ENCODE results near the gene AMPD1.

Gene AMPD1

DNA sequence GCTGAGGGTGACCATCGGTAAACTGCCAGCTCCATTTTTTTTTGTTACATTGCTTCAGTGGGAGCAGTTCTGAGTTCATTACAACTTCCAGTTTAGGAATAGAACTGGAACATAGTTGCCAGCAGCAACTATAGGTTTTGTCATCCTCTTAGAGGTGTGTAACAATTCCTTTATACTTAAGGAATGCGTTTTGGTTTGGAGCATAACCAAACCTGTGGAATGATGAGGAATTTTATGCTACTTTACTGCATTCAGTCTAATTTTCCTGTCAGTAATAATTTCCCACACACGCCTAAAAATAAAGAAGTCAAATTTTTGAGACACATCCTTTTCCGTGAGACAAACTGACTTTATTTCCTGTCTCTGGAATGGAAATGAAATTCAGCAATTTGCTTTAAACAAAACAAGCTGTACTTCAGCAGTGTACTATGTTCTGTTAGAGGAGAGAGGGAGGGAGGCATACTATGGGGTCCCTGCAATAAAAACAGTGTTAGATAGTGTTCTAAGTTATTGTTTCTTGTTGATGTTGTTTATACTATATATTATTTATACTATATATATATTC lies 4.8 kb upstream of the AMPD1 start:
- DNase-seq (ENCODE audit: low read depth), result no peak

DNA sequence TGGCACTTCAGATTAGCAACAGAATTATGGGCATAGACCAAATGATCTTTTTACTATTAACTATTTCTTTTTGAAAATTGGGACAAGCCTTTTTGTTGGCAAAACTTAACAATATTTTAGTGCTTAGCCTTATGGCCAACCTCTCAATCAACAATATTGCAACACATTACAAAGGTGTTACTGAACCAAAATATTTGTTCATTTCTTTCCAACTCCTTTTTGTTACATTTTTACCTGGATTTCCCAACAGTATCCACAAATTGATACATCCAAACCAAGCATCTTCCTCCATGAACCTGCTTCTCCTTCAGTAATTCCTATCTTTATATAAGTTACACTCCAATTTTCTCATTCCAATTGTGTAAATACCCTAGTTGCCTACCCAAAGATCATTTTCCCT lies 1.5 kb upstream of the AMPD1 start:
- DNase-seq (ENCODE audit: low read depth), result no peak

DNA sequence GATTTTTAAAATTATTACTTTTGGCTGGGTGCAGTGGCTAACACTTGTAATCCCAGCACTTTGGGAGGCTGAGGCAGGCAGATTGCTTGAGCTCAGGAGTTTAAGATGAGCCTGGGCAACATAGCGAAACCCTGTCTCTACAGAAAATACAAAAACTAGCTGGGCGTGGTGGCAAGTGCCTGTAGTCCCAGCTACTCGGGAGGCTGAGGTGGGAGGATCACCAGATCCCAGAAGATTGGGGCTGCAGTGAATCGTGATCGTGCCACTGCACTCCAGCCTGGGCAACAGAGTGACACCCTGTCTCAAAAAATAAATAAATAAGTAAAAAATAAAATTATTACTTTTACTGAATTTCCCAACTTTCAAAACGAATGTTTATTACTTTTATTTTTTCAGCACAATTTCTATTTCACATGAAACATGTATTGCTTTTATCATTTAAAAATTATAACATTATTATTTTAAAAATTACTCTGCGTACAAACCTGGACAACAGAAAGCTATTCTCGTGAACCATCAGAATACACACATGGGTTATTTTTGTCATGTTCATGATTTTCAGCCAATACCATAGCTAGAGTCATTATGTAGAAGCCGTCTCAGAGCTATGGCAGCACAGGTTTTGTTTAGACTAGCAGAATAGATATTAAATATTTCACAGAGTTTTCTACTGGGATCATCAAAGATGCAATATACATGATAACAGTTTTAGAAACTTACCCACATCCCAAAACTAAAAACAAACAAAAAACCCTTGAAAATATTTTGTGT lies 621 bp downstream of the AMPD1 start:
- no peak for DNase-seq (ENCODE audit: low read depth)

DNA sequence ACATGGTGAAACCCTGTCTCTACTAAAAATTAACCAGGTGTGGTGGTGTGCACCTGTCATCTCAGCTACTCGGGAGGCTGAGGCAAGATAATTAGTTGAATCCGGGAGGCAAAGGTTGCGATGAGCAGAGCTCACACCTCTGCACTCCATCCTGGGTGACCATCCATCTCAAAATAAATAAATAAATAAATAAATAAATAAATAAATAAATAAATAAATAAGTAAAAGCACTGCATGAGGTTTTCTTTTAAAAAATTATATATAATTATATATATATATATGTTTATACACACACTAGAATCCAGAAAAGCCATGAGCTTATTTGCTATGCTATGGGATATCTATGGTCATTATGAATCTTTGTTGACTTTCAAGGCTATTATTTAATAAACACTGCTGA lies 2.4 kb downstream of the AMPD1 start:
- DNase-seq (ENCODE audit: low read depth), result no peak

DNA sequence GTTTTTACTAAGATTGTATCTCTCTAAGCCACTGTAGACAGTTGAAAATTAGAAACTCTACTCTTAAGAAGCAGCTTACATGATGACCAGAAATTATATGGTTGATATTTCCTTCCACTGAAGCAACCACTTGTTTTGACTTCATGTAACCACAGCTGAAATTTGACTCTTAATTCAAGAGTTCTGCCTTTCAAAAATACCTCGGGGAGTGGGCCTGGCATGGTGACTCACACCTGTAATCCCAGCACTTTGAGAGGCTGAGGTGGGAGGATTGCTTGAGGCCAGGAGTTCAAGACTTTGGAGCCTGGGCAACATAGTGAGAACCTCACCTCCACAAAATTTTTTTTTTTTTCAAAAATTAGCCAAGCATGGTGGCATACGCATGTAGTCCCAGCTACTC lies 4.3 kb downstream of the AMPD1 start:
- no peak for DNase-seq (ENCODE audit: low read depth)

DNA sequence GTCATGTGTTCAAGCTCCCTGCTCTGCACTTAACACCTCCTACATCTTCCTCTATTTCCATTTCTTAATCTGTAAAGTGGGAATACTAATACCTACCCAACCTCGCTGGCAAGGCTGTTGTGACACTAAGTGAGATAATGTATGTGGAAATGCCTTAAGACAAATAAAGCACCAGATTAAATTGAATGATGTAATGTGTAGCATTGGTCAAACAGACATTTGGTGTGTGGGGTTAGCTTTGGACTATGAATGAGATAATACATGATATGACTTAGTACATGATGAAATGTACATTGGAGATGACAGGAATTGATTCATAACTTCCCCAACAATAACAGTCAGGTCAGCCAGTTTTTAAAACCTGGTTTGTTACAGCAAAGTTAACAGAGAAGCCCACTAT lies 5.2 kb downstream of the AMPD1 start:
- no peak for DNase-seq (ENCODE audit: low read depth)

DNA sequence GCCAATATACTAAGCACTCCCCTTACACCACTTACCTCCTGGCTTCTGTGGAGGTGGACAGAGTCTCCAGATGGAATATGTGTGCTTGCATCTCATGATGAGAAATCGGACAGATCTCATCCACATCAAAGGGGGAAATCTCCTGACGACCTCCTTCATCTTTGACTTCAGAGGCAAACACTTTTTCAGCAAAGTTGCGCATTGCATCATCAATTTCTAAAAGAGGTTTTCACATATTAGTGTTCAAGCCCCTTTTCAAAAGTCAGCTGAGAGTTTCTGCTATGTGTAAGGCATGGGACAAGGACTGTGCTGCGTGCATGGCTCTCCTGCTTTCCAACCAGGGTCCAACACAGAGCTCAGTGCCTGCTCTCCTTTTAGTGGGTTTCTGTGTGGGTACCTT lies 6.8 kb downstream of the AMPD1 start:
- no peak for DNase-seq (ENCODE audit: low read depth)

DNA sequence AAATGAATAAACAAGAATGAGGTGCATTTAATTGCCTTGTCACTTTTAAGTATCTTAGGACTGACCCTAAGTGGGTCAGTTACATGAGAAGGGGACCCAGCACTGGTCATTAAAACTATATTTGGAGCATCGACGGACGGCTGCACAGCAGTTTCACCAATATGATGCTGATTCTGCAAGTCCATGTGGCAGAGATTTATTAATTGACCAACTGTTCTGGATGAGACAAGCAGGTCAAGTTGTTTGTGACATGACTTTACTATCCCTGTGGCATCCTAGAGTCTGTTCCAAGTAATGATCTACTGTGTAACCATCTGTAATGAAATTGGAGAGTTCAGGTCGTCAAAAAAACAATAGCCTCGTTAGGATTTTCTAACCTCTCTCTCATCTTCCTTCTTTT lies 9.5 kb downstream of the AMPD1 start:
- DNase-seq (ENCODE audit: low read depth), result no peak

DNA sequence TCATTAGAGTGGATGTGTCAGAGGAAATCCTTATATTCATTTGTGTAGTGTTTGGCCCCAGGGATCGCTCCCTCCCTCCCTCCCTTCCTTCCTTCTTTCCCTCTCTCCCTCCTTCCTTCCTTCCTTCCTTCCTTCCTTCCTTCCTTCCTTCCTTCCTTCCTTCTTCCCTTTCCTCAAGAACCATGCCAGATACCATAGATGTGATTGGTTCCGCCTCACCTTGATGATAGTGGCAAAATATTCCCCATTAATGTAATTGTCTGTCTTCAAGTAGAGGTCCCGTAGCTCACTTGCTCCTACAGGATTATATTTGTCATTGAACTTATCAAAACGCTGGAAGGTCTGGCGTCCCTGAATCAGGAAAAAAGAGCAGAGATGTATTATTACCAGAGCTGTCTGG lies 17.7 kb downstream of the AMPD1 start:
- DNase-seq (ENCODE audit: low read depth), result no peak

DNA sequence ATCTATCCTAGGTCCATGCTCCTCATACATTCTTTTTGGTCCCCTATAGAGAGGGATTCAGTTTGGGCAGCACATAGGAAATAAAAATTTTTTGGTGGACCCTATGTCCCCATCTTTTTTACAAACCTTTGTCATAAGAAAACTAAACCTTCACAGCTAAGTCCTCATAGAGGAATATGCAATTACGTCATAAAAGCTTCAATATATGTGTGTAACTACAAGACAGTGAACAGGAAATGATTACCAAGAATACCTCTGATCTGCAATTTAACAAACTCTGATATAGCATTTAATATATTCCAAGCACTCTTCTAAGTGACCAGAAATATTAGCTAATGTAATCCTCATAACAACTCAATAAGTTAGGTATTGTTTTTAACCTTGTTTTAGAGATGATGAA lies 19.2 kb downstream of the AMPD1 start:
- no peak for DNase-seq (ENCODE audit: low read depth)

DNA sequence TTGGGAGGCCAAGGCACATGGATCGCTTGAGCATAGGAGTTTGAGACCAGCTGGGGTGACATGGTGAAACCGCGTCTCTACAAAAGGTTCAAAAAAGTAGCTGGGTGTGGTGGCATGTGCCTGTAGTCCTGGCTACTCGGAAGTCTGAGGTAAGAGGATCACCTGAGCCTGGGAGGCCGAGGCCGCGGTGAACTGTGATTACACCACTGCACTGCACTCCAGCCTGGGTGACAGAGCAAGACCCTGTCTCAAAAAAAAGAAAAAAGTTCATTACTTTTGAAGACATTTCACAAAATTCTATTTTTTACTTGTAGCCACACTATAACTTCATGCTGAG lies 23.4 kb downstream of the AMPD1 start:
- DNase-seq (ENCODE audit: low read depth), result no peak

DNA sequence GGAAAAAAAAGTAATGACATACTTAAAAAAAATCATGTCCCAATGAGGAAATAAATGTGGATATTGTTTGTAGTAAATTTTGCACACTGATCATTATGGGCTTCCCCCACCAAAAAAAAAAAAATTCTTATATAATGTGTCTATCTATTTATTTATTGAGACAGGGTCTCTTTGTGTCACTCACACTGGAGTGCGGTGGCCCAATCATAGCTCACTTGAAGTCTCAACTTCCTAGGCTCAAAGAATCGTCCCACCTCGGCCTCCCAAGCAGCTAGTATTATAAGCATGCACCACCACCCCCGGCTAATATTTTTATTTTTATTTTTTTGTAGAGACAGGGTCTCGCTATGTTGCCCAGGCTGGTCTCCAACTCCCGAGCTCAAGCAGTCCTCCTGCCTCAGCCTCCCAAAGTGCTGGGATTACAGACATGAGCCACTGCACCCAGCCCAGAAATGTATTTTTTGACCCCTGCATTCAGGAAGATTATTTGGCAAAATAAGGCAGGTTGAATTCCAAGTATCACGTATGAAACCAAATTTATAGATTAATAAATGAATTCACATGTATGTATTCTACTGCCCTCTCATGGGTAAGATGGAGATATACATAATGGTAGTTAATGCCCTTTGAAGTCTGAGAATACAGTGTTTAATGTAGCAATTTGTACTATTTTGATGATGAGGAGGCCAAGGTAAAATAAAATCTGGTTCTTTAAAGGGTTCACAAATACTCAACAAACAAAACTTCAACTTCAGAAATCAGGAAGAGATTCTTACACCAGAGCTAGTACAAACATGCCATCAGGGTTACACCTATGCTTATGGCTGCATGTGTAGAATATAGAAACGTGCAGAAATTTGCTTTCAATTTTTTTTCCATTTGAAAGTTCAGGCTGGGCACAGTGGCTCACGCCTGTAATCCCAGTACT lies 24.1 kb downstream of the AMPD1 start:
- no peak for DNase-seq (ENCODE audit: low read depth)

DNA sequence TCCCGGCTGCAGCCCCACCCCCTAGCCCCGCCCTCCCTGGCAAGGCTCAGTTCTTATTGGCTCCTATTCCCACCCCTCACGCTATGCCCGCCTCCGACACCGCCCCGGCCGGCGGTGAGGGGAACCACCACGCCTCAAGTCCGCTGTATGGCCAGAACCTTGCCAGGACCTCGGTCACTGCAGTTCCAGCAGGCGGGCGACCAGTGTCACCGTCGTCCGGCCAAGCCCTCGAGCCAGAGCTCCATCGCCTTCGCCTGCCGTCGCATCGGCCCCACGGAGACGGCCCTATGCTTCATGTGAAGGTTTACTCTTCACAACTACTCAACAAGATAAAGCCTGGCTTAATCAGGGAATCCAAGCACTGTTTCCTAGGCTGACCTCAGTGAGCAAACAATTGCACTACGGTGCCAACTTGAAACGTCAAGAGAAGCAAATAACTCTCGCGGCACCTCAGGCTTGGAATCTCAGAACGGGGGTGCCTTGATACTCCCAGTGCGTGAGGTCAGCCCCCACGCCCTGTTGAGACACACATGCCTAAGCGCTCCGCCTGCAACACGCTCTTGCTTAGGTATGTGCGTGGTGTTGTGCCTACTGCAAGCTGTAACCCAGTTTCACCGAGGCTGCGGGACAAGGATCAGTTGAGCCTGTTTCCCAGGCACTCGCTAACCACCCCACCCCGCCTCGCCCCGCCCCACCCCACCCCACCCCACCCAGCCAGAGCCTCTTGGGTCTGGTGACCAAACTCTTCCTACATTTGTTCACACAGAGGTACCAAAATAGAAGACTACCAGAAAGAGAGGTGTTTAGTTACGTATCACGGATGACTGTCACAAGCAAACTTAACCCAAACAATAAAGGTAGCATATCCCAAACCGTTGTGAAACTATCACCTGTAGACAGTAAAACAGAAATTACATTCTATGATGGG lies 25.0 kb downstream of the AMPD1 start:
- DNase-seq (ENCODE audit: low read depth), result peak; percentile 52

DNA sequence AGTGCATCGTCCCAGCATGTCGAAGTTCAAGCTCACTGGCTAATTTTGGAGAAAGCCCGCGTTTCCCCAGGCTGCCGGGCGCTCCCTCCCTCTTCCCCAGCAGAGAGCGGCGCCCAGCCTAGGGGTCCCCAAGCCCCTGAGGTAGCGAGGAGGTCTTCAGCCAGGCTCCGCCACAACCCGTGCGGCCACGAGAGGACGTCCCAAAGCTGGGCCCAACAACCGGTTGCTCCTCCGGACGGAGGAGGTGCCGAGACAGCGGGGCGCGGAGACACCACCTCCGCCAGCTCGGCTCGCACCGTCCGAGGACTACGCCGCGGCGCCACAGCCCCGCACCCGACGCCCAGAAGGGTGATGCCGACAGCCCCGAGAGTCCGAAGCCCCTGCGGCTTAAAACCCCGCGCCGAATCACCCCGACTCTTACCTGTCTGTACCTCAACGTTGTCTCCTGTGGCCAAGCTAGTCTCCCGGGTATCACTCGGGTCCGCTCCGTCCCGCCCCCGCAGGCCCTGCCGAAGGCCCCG lies 25.7 kb downstream of the AMPD1 start, which contains the start of gene DENND2C:
Gene DENND2C (minus strand): TSS at position 488 of the 521 bp plus-strand sequence. CDS start 44,065 bp downstream, outside the sequence.
- DNase-seq (ENCODE audit: low read depth), result no peak

DNA sequence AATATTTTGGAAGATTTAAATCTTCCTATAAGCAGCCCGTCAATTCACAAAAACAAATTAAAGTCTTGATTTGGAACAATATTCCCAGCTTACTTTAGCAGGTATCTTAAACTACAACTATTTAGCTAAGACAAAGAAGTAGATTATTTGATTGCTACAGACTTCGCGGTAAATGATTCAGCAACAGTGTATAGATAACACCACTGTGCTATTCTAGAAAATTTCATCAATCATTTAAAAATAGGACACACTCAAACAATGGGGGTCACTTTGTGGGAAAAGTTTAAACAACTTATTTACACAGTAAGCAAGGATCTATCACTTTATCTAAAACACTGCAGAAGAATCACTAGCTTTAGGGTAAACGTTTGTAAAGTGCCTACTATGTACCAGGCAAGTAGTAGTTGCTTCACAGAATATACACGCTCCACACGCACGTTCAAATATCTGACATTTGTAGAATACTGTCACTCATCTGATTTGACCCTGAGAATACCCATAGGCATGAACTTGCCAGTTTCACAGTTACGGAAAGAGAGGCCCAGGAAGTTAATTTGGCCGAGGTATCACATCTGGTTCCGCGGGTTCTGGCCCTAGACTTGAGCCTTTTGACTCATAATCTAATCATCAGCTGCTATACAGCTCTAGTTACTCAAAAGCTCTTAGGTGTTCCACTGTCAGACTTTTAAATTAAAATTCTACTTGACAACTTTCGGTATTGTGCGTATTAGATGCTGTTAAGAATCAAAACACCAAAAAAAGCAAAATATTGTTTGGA lies 26.4 kb downstream of the AMPD1 start:
- DNase-seq (ENCODE audit: low read depth), result no peak

DNA sequence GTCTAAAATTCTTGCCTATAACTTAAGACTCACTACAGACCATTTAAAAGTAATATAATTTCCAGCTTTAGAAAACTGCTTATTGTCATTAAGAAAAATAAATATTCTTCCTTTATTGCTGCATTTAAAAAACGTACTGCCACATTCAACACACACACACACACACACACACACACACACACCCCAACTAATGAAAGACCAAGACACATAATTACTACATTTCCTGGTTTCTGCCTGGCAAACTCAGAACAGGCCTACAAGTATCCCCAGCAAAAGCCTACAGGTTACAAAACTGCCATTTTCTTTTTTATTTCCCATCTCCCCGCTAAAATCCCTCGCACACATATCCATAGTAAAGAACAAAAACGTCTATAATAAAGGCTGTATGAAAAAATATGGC lies 27.0 kb downstream of the AMPD1 start:
- no peak for DNase-seq (ENCODE audit: low read depth)

DNA sequence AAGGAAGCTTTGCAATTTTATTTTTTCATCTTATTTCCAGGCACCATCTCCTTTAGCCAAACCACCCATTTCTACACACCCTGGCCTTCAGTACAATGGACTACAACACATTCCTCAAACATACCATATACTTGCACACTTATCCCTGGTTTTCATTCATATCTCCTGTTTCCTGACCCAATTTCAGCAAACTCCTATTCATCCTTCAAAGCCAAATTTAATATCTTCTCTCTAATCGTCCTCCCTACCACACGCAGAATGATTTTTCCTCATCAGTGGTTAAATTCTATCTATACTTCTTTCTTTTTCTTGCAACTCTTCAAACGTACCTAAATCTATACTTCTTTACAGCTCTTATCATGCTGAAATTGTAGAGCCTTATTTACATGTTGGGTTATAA lies 28.4 kb downstream of the AMPD1 start:
- DNase-seq (ENCODE audit: low read depth), result no peak

DNA sequence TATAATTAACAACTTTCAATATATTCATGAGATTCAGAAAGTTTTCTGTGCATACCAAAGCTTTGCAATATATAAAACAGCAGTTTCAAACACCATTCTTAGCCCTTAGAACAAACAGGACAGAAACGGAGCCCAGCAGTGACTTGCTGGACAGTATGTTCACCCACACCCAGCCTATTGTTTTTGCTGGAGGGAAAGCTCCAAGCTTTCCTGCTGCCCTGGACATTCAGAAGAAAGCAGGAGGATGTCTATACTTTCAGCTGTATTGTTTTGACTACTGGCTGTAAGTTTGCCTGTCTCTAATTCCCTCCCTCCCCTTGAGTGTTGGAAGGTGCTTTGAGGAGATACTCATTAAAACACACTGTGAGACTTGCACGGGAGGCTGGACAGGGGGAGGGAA lies 35.1 kb downstream of the AMPD1 start:
- DNase-seq (ENCODE audit: low read depth), result no peak

DNA sequence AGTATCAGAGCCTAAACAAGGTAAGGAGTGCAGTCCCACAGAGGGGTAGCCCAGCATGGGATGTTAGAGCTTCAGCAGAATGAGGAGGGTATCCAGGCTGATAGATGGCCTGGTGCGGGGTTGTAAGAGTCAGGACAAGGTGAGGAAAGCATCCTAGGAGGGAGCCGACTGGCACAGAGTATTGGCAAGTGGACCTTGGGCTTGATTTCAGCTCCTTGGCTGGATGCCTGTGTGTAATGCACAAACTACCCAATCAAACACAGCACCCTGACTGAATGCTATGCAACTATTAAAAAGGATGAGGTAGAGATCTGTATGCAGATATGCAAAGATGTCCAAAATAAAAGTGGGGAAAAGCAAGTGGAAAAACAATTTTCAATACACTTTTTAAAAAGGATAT lies 43.5 kb downstream of the AMPD1 start:
- DNase-seq (ENCODE audit: low read depth), result no peak

DNA sequence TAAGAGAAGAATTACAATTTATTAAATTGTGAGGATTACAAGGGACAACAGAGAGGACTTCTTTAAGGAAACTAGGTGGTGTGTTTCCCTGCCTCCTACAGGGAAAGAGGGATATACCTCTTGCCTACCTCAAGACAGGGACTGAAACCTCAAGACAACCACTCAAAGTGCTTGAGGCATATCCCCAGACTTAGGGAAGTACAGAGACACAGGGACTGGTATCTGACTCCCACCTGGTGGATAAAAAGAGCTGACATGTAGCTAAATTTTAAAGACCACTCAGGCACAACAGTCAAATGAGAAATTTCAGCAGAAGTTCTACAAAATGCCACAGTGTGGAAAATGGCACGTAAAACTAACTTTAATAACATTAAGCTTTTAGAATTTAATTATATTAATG lies 46.8 kb downstream of the AMPD1 start:
- no peak for DNase-seq (ENCODE audit: low read depth)

DNA sequence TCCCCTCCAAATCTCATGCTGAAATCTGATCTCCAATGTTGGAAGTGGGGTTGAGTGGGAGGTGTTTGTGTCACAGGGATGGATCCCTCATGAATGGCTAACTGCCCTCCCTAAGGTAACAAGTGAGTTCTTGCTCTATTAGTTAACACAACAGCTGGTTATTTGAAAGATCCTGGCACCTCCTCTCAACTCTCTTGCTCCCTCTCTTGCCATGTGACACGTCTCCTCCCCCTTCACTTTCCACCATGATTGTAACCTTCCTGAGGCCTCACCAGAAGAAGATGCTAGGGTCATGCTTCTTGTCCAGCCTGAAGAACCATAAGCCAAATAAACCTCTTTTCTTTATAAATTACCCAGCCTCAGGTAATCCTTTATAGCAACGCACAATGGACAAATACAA lies 54.0 kb downstream of the AMPD1 start:
- DNase-seq (ENCODE audit: low read depth), result no peak
